ENCODE results near the gene C11orf65. TPM values are rescaled to one million over a fixed set of nuclear protein-coding genes. Genes with fewer than 3 reads are reported as not detected.

The C11orf65 gene
- 1 to 10 TPM in 1 of 4 donors, under 1 TPM in 3; 0.14 to 1.1 (median 0.51) TPM for total RNA-seq
- under 1 TPM in 1 of 3 donors, not detected in 2; 0.42 TPM for polyA plus RNA-seq

GRCh38 chr11:108467091-108467823 is at the start of gene C11orf65:
Gene C11orf65 (minus strand): TSS chr11:108467529. CDS start chr11:108461559, 5,970 bp downstream.
- H3K27me3 ChIP-seq, result no peaks in the 10 kb centered on the region
- H3K9me3 ChIP-seq, result no peaks in the 10 kb centered on the region
- intact Hi-C loops (cut with DNase I), result loop anchor here (1.0 to 5.0 kb wide), 3 partner anchors 30 to 350 kb away; no protein-coding TSS in a partner anchor
- H3K36me3 ChIP-seq, result no peaks in the 10 kb centered on the region
- peaks cover 0 to 11% (median 0%) of the 10 kb centered on the region in 4 donors for H3K4me1 ChIP-seq
- WGBS, 2 donors, result 0% methylated on average over 35 of the region's 35 CpGs
- DNase-seq, result peak; percentile 99
- H3K27ac ChIP-seq, result peak within 1 kb of the TSS; percentile 94 to 98 (median 97)
- peak within 1 kb of the TSS; percentile 56 to 73 (median 64) for H3K4me3 ChIP-seq
- peak; percentile 99 for TF ChIP-seq POLR2AphosphoS5 (IDR thresholded peaks at IDR 0.05)
- TF ChIP-seq POLR2A (IDR thresholded peaks at IDR 0.05), result peak; percentile 93 to 96
- no peak for TF ChIP-seq CTCF (IDR thresholded peaks at IDR 0.05)
- TF ChIP-seq EP300 (IDR thresholded peaks at IDR 0.05), result peak in 1 of 4 donors; percentile 24

GRCh38 chr11:108516125-108516524 is 48.8 kb upstream of the C11orf65 start:
- no peak overlapping the region for H3K27ac ChIP-seq
- intact Hi-C loops (cut with DNase I), result no loop called here
- no peak for DNase-seq
- WGBS, 2 donors, result 97 to 98% methylated on average over 4 of the region's 4 CpGs
- no peaks in the 10 kb centered on the region for H3K27me3 ChIP-seq
- no peak overlapping the region for H3K4me3 ChIP-seq
- H3K36me3 ChIP-seq, result no peaks in the 10 kb centered on the region
- H3K9me3 ChIP-seq, result no peaks in the 10 kb centered on the region
- no peaks in the 10 kb centered on the region for H3K4me1 ChIP-seq
- no peak for TF ChIP-seq POLR2AphosphoS5 (IDR thresholded peaks at IDR 0.05)
- no peak for TF ChIP-seq CTCF (IDR thresholded peaks at IDR 0.05)
- TF ChIP-seq EP300 (IDR thresholded peaks at IDR 0.05), result no peak
- TF ChIP-seq POLR2A (IDR thresholded peaks at IDR 0.05), result no peak

GRCh38 chr11:108512708-108513107 is 45.4 kb upstream of the C11orf65 start:
- intact Hi-C loops (cut with DNase I), result no loop called here
- H3K9me3 ChIP-seq, result no peaks in the 10 kb centered on the region
- no peaks in the 10 kb centered on the region for H3K27me3 ChIP-seq
- no peak for TF ChIP-seq CTCF (IDR thresholded peaks at IDR 0.05)
- TF ChIP-seq POLR2A (IDR thresholded peaks at IDR 0.05), result no peak
- no peak for TF ChIP-seq EP300 (IDR thresholded peaks at IDR 0.05)
- no peak for TF ChIP-seq POLR2AphosphoS5 (IDR thresholded peaks at IDR 0.05)
- H3K27ac ChIP-seq, result no peak overlapping the region
- no peak for DNase-seq
- no peaks in the 10 kb centered on the region for H3K4me1 ChIP-seq
- WGBS, 2 donors, result 88 to 93% methylated on average over 2 of the region's 2 CpGs
- no peaks in the 10 kb centered on the region for H3K36me3 ChIP-seq
- no peak overlapping the region for H3K4me3 ChIP-seq

GRCh38 chr11:108511851-108512474 is 44.6 kb upstream of the C11orf65 start:
- Histone ChIP-seq H3K9me3 (no peaks in the 10 kb centered on the region), H3K27me3 (no peaks in the 10 kb centered on the region), H3K4me3 (no peak overlapping the region), H3K4me1 (no peaks in the 10 kb centered on the region), H3K27ac (no peak overlapping the region), H3K36me3 (no peaks in the 10 kb centered on the region)
- 85 to 90% methylated on average over 2 of the region's 2 CpGs for WGBS, 2 donors
- TF ChIP-seq POLR2A (IDR thresholded peaks at IDR 0.05), result no peak
- no peak for TF ChIP-seq EP300 (IDR thresholded peaks at IDR 0.05)
- no peak for TF ChIP-seq CTCF (IDR thresholded peaks at IDR 0.05)
- TF ChIP-seq POLR2AphosphoS5 (IDR thresholded peaks at IDR 0.05), result no peak
- DNase-seq, result no peak
- intact Hi-C loops (cut with DNase I), result no loop called here

Data from sigmoid colon (tissue), 7 donors.